GM12878 (cell line): Measurements from ENCODE around the gene FNIP1. TPM values are rescaled to one million over a fixed set of nuclear protein-coding genes. Genes with fewer than 3 reads are reported as not detected.

Experiments
- ATAC-seq: fragments of 200-7000 bp; cut with Tn5 transposase; 3 replicates; pipeline ENCODE4 v1.9.1; 2020; ENCODE audit warnings: mild to moderate bottlenecking, moderate library complexity
- BruUV-seq: library from RNA; stranded (reverse); fragments of 400-500 nt; replicated peaks from 2 replicates; lab custom pipeline; 2021; lab: Mats Ljungman, UMichigan
- CTCF ChIA-PET: fragments of 300-600 bp; sonication (Branson Sonifier 250); formaldehyde crosslinking; extraction: SDS; loops from one replicate; lab custom pipeline; 2021; ENCODE audit warnings: inconsistent platforms; lab: Yijun Ruan, JAX
- POLR2A ChIA-PET: fragments of 350-600 bp; formaldehyde crosslinking; extraction: SDS; loops from one replicate; lab custom pipeline; 2021; ENCODE audit warnings: inconsistent platforms; lab: Charles Lee
- RAD21 ChIA-PET: fragments of 300-600 bp; sonication (Branson Sonifier 250); formaldehyde crosslinking; loops from one replicate; lab custom pipeline; 2023; ENCODE audit warnings: antibody characterized with exemption; ENCODE audit not compliant: unreplicated experiment; lab: Charles Lee
- SMC1A ChIA-PET: fragments of 300-600 bp; sonication (Branson Sonifier 250); formaldehyde crosslinking; loops from one replicate; lab custom pipeline; 2023; ENCODE audit not compliant: unreplicated experiment, uncharacterized antibody; lab: Charles Lee
- DNase-seq: peaks from one replicate; pipeline ENCODE4 v3.0.0-alpha.2; 2011; ENCODE audit warnings: low read depth, low spot score
- FAIRE-seq: peaks from 3 replicates; lab custom pipeline; 2011; peaks lifted over from hg19 to GRCh38; lab: Jason Lieb, UNC
- H2AFZ ChIP-seq: 2 replicates; pipeline ENCODE4 v1.6.0; 2011; ENCODE audit warnings: low read depth, low read length, control low read depth; ENCODE audit not compliant: control insufficient read depth
- H3K27ac ChIP-seq: 2 replicates; pipeline ENCODE4 v1.5.1; 2011; ENCODE audit warnings: control low read depth; ENCODE audit not compliant: control insufficient read depth, insufficient read depth
- H3K27me3 ChIP-seq, 2 experiments: replicated peaks in 1 of 2; 2 replicates each; pipeline versions ENCODE4 v1.6.0 to v1.6.1; 2011; ENCODE audit warnings: low read length in 1 of 2; ENCODE audit not compliant: control insufficient read depth in 2 of 2, insufficient read depth in 2 of 2
- H3K36me3 ChIP-seq, 2 experiments: 2 replicates each; pipeline ENCODE4 v1.5.1; 2011; ENCODE audit warnings: low read length in 1 of 2; ENCODE audit not compliant: control insufficient read depth in 2 of 2, insufficient read depth in 2 of 2
- H3K4me1 ChIP-seq: 2 replicates; pipeline ENCODE4 v1.6.1; 2011; ENCODE audit warnings: mild to moderate bottlenecking, low read length, moderate library complexity, mixed read lengths; ENCODE audit not compliant: control insufficient read depth, insufficient read depth
- H3K4me2 ChIP-seq: 2 replicates; pipeline ENCODE4 v1.6.0; 2011; ENCODE audit warnings: control low read depth; ENCODE audit not compliant: control insufficient read depth, insufficient read depth
- H3K4me3 ChIP-seq: fragments of 200-600 bp; sonication (generic); 2 replicates; pipeline ENCODE4 v1.5.1; 2016
- H3K79me2 ChIP-seq: 2 replicates; pipeline ENCODE4 v1.6.0; 2011; ENCODE audit warnings: low read length; ENCODE audit not compliant: control insufficient read depth, insufficient read depth
- H3K9ac ChIP-seq: 2 replicates; pipeline ENCODE4 v1.8.0; 2011; ENCODE audit warnings: low read length, control low read depth, mixed read lengths; ENCODE audit not compliant: control insufficient read depth, insufficient read depth
- H3K9me3 ChIP-seq: replicated peaks from 3 replicates; pipeline ENCODE4 v1.5.1; 2011; ENCODE audit warnings: mild to moderate bottlenecking, low read length; ENCODE audit not compliant: control insufficient read depth, insufficient read depth
- H4K20me1 ChIP-seq: 2 replicates; pipeline ENCODE4 v1.6.0; 2011; ENCODE audit not compliant: control insufficient read depth, insufficient read depth
- CEBPB ChIP-seq, 2 experiments: fragments of 150-350 bp in 1 of 2; IDR thresholded peaks; 2 replicates each; pipeline ENCODE4 v1.6.1; 2012 to 2014; ENCODE audit warnings: low read depth in 2 of 2, low read length in 2 of 2, borderline replicate concordance in 1 of 2, inconsistent platforms in 1 of 2
- MEF2B ChIP-seq: fragments of 450-650 bp; IDR thresholded peaks from 2 replicates; pipeline ENCODE4 v1.6.1; 2018; ENCODE audit warnings: mild to moderate bottlenecking, moderate library complexity; ENCODE audit not compliant: partially characterized antibody, poor library complexity, severe bottlenecking
- NFIC ChIP-seq: IDR thresholded peaks from 2 replicates; pipeline ENCODE4 v1.6.1; 2012; ENCODE audit warnings: low read depth, mild to moderate bottlenecking, inconsistent platforms, low read length, moderate library complexity
- NFYA ChIP-seq: IDR thresholded peaks from 2 replicates; pipeline ENCODE4 v1.6.1; 2011; ENCODE audit warnings: low read depth, mild to moderate bottlenecking, low read length, improper control_type of control experiment, borderline replicate concordance
- RCOR1 ChIP-seq: conservative IDR thresholded peaks from 2 replicates; pipeline ENCODE4 v1.6.1; 2012; ENCODE audit warnings: low read depth, low read length, improper control_type of control experiment
- TCF12 ChIP-seq: IDR thresholded peaks from 2 replicates; pipeline ENCODE4 v1.6.1; 2011; ENCODE audit warnings: low read depth, mild to moderate bottlenecking, low read length
- ZNF207 ChIP-seq: fragments of 450-650 bp; IDR thresholded peaks from 2 replicates; pipeline ENCODE4 v1.6.1; 2014; ENCODE audit warnings: antibody characterized with exemption, mild to moderate bottlenecking, borderline replicate concordance
- WGBS: methylation state at CpG from one replicate; pipeline ENCODE4 v1.1.6; 2016; ENCODE audit warnings: low lambda C conversion rate; ENCODE audit not compliant: insufficient replicate concordance, insufficient coverage; ENCODE audit errors: missing lambda C conversion rate; 5-methylcytosine and 5-hydroxymethylcytosine counted together
- in situ Hi-C: fragments of 300-500 bp; cut with MboI; formaldehyde crosslinking; loops from 9 replicates; pipeline ENCODE4 v1.14.3; 2018; ENCODE audit warnings: mixed read lengths
- intact Hi-C: fragments of 100-400 bp; cut with micrococcal nuclease; formaldehyde crosslinking; loops from one replicate; pipeline ENCODE4 v1.14.2; 2022; ENCODE audit not compliant: unreplicated experiment
- polyA plus RNA-seq, 11 experiments: library from polyadenylated mRNA; depleted of rRNA in 4 of 11; unstranded in 6 of 11; stranded (reverse) in 5 of 11; fragments of >200 nt; fragmentation: Nextera tagmentation in 4 of 11; fragmentation: Illumina TruSeq in 1 of 11; extraction: Ambion mirVana in 4 of 11; extraction: Trizol in 1 of 11; gene quantifications; 1 replicate in 1 of 11; 2 replicates in 10 of 11; pipeline versions ENCODE4 v1.2.1 to v1.2.3, GENCODE V29; 2011 to 2016; ENCODE audit warnings: inconsistent platforms in 2 of 11, missing spikeins in 2 of 11, low read depth in 1 of 11
- total RNA-seq, 4 experiments: library from RNA; depleted of rRNA in 3 of 4; stranded (reverse); fragments of >200 nt in 3 of 4; fragmentation: Illumina TruSeq in 1 of 4; extraction: Trizol in 1 of 4; gene quantifications; 2 replicates each; pipeline versions ENCODE4 v1.2.1 to v1.2.3, GENCODE V29; 2013 to 2021
- TF ChIP-seq, protein P1 (sequence below), 3 experiments: IDR thresholded peaks in 2 of 3; conservative IDR thresholded peaks in 1 of 3; 2 replicates each; pipeline ENCODE4 v1.5.1; 2011; ENCODE audit warnings: low read depth in 3 of 3, low read length in 3 of 3, mild to moderate bottlenecking in 3 of 3, control low read depth in 2 of 3, moderate library complexity in 2 of 3, inconsistent platforms in 1 of 3, mixed read lengths in 1 of 3; ENCODE audit not compliant: control insufficient read depth in 2 of 3, insufficient read depth in 1 of 3; ENCODE audit errors: extremely low read depth in 1 of 3
- TF ChIP-seq, protein P2 (sequence below): fragments of 450-650 bp; formaldehyde crosslinking; IDR thresholded peaks from 2 replicates; pipeline ENCODE4 v1.4.0; 2022; ENCODE audit warnings: mild to moderate bottlenecking, moderate library complexity

The FNIP1 gene
- total and polyA plus RNA-seq, 10 of the 15 experiments (the other 5 are each of a cell fraction or from before 2014, with no cell fraction given), result 4.3 to 18.0 (median 14.0) TPM

DNA sequence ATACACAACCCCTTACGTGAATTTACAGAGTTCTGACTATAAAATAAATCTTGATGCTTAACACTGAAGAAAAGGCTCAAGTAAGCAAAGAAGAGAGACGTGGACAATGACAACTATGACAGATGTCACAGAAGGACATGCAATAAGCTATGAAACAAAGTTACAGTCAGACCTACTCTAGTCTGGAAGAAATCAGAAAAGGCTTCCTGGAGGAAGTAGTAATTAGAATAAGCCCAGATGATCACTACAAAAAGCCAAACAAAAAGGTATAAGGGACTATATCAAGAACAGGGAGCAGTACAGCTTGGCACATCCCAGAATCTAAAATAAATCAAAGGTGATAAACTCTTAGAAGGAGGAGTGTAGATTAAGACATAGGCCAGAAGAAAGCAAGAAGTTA is 6.3 kb downstream of the FNIP1 start:
- Histone ChIP-seq H3K27ac (no peak overlapping the region), H4K20me1 (peaks cover 6% of the 10 kb centered on the region), H3K4me2 (no peak overlapping the region), H3K9ac (no peak overlapping the region), H3K27me3 (no peaks in the 10 kb centered on the region), H3K4me3 (no peak overlapping the region), H3K4me1 (no peaks in the 10 kb centered on the region), H2AFZ (no peak overlapping the region), H3K79me2 (peaks cover 80% of the 10 kb centered on the region), H3K9me3 (no peaks in the 10 kb centered on the region; the same call in 2 of the 3 replicates), H3K36me3 (no peaks in the 10 kb centered on the region)
- POLR2A ChIA-PET, result interaction anchor here (0.7 kb wide), 1 partner anchor 706 kb away, joined by 3 read pairs; no protein-coding TSS in a partner anchor
- ATAC-seq (no peak), DNase-seq (no peak), FAIRE-seq (no peak)
- BruUV-seq, result no TSS peak
- TF ChIP-seq NFIC, result no peak
- no peak for TF ChIP-seq CEBPB (IDR thresholded peaks at IDR 0.05; ENCODE audit: borderline replicate concordance in 1 of 2, low read depth in 2 of 2, low read length in 2 of 2)
- no peak for TF ChIP-seq MEF2B
- TF ChIP-seq, protein P1, sequence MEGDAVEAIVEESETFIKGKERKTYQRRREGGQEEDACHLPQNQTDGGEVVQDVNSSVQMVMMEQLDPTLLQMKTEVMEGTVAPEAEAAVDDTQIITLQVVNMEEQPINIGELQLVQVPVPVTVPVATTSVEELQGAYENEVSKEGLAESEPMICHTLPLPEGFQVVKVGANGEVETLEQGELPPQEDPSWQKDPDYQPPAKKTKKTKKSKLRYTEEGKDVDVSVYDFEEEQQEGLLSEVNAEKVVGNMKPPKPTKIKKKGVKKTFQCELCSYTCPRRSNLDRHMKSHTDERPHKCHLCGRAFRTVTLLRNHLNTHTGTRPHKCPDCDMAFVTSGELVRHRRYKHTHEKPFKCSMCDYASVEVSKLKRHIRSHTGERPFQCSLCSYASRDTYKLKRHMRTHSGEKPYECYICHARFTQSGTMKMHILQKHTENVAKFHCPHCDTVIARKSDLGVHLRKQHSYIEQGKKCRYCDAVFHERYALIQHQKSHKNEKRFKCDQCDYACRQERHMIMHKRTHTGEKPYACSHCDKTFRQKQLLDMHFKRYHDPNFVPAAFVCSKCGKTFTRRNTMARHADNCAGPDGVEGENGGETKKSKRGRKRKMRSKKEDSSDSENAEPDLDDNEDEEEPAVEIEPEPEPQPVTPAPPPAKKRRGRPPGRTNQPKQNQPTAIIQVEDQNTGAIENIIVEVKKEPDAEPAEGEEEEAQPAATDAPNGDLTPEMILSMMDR (IDR thresholded peaks at IDR 0.05 in 2 of 3, conservative IDR thresholded peaks at IDR 0.05 in 1 of 3; ENCODE audit: control insufficient read depth in 2 of 3, extremely low read depth in 1 of 3, insufficient read depth in 1 of 3, low read depth in 3 of 3, low read length in 3 of 3), result no peak
- no peak for TF ChIP-seq NFYA
- no peak for TF ChIP-seq TCF12
- TF ChIP-seq, protein P2, sequence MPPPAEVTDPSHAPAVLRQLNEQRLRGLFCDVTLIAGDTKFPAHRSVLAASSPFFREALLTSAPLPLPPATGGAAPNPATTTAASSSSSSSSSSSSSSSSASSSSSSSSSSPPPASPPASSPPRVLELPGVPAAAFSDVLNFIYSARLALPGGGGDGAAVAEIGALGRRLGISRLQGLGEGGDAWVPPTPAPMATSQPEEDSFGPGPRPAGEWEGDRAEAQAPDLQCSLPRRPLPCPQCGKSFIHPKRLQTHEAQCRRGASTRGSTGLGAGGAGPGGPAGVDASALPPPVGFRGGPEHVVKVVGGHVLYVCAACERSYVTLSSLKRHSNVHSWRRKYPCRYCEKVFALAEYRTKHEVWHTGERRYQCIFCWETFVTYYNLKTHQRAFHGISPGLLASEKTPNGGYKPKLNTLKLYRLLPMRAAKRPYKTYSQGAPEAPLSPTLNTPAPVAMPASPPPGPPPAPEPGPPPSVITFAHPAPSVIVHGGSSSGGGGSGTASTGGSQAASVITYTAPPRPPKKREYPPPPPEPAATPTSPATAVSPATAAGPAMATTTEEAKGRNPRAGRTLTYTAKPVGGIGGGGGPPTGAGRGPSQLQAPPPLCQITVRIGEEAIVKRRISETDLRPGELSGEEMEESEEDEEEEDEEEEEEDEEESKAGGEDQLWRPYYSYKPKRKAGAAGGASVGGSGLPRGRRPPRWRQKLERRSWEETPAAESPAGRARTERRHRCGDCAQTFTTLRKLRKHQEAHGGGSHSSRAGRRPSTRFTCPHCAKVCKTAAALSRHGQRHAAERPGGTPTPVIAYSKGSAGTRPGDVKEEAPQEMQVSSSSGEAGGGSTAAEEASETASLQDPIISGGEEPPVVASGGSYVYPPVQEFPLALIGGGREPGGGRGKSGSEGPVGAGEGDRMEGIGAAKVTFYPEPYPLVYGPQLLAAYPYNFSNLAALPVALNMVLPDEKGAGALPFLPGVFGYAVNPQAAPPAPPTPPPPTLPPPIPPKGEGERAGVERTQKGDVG, result no peak
- no peak for TF ChIP-seq ZNF207
- no peak for TF ChIP-seq RCOR1
- SMC1A ChIA-PET, result interaction anchor here (0.6 to 1.6 kb wide), 2 partner anchors 161 to 201 kb away, joined by 3 to 6 read pairs; no protein-coding TSS in a partner anchor
- CTCF ChIA-PET, result no interaction called here
- in situ Hi-C loops, result no loop called here
- RAD21 ChIA-PET, result no interaction called here
- WGBS, result 100% methylated on average over 2 of the region's 2 CpGs
- intact Hi-C loops, result loop anchor here (10.0 kb wide), 1 partner anchor 516 kb away; no protein-coding TSS in a partner anchor
